ENCODE measurements around the gene RTN4R.
"Not testable (repeated sequence)": the region's sequence is repeated elsewhere in the genome, so short reads cannot be mapped to it uniquely, and the experiment has no call there.

The RTN4R gene

DNA sequence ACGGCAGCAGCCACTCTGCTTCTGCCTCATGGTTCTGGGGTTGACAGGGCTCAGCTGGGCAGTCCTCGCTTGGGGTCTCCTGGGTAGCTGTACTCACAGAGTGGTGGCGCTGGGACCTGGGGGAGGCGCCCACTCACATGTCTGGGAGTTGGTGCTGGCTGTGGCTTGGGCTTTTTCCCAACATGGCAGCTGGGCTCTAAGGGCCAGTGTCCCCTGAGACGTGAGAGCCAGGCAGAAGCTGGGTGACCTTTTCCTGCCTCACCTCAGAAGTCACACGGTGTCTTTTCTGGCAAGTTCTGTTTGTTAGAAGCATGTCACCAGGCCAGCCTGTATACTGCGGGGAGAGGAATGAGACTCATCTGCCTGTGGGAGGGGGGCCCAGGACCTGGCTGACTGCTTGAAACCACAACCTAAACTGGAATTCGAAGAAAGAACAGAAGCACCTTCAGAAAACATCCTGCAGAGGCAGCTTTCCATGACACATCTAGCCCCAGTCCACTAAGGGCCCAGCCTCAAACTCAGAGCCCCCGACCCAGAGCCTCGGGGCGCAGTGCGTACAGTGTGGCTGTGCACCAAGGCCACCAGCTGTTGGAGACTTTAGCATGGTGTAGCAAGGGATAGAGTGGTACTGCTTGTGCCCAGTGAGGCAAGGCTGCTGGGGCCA, 37.2 kb upstream of the RTN4R start:
- not testable (repeated sequence) for DNase-seq

GRCh38 chr22:20304646-20305045, 36.5 kb upstream of the RTN4R start:
- no peak for DNase-seq

- DNase-seq: not testable (repeated sequence)
Observed at GRCh38 chr22:20303229-20303534, 35.1 kb upstream of the RTN4R start.

DNA sequence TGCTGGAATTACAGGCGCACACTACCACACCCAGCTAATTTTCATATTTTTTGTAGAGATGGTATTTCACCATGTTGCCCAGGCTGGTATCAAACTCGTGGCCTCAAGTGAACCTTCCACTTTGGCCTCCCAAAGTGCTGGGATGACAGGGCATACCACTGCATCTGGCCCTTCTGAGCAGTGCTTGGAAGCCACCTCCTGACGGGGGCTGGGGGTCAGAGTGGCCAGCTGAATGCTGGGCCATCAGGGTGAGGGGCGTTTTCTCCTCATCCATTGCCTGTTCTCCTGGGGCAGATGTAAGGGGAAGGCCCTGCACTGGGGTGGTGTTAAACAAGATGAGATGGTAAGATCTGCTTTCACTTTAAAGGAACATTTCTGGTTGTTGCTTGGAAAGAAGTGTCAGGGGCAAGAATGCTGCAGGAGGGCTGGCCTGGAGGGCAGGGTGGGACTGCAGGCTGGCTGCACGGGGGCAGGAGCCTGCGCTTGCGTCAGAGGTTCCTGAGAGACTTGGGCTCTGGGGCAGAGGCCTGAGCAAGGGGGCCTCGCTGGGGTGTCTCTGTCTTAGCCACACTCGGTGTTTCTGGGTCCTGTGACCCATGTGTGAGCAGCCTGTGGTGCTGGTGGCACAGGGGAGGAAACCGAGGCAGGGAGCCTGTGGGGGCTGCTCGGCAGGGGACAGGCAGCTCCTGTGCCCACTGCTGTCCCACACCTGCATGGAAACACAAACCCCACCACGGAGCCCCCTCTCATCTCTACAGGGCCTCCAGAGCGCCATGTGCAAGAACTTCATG, 34.5 kb upstream of the RTN4R start:
- DNase-seq: no peak

- peak; percentile 68 for DNase-seq
Observed at GRCh38 chr22:20299746-20300136, 31.6 kb upstream of the RTN4R start.

DNA sequence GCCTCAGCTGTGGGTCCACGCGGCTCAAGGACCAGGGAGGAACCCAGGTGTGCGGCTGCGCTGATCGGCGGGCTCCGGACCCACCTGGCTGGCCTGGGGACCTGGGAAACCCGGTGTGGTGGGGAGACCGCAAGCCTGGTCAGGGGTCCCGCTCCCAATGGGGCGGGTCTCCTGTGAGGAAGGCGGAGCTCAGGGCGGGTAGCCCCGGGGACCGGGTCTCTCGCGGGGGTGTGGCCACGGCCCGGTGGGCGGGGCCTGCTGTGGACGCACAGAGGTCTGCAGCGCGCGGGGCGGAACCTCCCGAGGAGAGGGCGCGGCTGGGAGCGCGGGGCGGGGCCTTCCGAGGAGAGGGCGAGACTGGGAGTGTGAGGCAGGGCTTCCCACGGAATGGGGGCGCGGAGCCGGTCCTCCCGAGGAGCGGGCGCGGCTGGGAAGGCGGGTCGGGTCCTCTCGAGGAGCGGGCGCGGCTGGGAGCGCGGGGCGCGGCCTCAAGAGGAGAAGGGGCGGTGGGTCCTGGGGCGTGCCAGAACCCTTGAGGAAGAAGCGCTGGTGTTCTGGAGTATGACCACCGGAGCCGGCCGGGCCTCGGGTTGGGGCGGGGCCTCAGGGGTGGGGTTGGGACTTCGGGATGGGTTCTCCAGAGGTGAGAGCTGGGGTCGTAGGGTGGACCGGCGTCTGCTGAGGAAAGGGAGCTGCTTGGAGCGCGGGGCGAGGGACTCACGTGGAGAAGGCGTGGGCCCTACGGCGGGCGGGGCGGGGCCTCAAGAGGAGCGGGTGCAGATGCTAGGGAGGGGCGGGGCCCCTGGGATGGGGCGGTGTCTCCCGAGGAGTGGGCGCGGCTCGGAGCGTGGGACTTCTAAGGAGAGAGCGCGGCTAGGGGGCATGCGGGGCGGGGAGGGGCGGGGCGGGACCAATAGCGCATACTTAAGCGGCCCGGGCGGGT, 31.0 kb upstream of the RTN4R start:
- peak; percentile 94 for DNase-seq

- no peak for DNase-seq
Observed at GRCh38 chr22:20298110-20298802, 30.1 kb upstream of the RTN4R start.

DNA sequence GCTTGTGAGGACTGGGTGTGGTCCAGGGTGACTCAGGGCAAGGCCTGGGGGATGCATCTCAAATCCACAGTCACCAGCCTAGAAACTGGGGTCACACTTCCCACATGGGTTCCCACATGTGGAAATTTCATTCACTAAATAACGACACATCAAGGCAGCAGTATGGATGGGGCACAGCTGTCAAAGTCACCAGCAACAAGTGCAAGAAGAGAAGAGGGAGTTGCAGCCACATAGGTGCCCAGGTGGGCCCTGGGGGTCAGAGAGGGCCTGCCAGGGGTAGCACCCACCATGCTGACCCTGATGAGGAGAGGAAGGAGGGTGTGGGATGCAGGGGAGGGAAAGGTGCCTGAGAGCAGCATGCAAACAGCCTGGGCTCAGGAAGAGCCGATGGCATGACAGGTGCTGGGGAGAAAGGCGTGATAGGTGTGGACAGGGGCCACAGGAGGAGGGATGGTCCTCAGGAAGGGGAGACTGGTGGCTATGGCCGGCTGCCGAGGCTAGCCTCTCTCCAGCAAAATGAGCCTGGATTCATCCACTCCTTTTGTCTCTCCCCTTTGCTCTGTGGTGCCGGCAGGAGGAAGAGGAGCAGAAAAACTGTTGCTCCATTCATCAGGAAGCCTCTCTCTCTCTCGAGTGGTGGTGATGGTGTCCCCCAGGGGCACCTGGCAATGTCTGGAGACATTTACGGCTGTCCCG, 29.4 kb upstream of the RTN4R start:
- DNase-seq: no peak

DNA sequence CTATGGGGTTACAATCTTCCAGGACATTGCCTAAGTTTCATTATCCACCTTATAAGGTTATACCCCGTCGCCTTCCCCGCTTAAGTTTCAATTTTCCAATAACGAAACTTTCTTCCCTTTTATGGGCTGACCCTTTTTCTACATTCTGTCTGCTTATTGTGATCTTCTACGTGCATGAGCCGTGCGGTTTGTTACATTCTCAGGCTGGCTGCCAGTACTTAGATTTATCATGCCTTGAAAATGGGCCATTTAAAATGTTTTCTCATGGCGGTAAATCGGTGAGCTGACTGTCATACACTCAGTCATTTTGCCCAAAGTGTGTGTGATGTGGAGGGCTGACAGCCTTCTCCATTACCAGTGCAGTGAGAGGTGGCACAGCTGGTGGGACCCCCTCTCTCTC, 28.5 kb upstream of the RTN4R start:
- no peak for DNase-seq

DNA sequence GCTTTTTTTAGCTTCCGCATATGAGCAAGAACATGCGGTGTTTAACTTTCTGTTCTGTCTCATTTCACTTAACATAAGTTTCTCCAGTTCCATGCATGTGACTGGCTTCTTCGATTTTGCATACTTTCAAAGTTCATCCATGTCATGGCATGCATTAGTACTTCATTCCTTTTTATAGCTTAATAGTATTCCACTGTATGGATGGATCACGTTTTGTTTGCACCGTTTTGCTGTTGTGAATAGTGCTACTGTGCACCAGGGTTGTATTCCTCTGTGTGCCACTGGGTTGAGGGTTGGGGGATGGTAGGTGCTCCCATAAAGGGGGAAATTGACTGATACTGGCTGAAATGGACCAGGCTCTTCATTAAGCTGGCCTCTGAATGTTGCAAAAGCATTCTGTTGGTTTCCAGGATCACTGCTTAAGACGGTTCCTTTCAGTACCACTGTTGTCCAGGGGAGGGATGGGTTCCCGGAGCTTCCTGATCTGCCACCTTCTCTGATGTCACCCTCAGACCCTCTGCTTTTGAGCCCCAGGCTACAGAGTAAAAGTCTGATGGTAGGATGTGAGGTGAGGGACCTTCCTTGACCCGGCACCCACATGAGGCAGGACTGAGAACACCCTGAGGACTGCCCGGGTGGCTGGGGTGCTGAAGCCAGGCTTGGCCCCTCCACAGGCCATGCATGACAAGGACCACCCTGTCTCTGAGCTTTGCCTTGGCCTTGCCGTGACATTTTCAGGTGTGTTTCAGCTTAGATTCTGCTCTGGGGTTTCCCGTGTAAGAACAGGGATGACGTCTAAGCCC, 27.3 kb upstream of the RTN4R start:
- DNase-seq: no peak

GRCh38 chr22:20292673-20293232, 24.6 kb upstream of the RTN4R start:
- DNase-seq: no peak

GRCh38 chr22:20292108-20292507, 24.0 kb upstream of the RTN4R start:
- no peak for DNase-seq

- DNase-seq: no peak
Observed at GRCh38 chr22:20291604-20292063, 23.5 kb upstream of the RTN4R start.

DNA sequence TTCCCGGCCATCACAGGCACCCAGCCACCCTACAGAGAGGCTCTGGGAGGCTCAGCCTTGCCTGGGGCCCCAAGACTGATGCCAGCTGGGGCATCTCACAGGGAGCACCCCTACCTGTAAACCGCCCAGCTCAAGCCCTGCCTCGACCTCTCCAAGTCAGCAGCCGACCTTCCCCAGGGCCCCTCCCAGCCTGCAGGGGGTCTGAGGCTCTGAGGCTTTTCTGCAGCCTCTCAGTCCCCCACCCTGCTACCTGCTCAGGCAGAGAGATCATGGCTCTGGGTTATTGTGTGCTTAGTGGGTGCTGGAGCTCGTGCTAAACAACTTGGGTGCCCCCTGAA, 23.1 kb upstream of the RTN4R start:
- DNase-seq: no peak

- no peak for DNase-seq
Observed at GRCh38 chr22:20290578-20291248, 22.6 kb upstream of the RTN4R start.

GRCh38 chr22:20290045-20290392, 21.9 kb upstream of the RTN4R start:
- DNase-seq: no peak

GRCh38 chr22:20289182-20290044, 21.3 kb upstream of the RTN4R start:
- DNase-seq: not testable (repeated sequence)

GRCh38 chr22:20286784-20287423, 18.8 kb upstream of the RTN4R start:
- DNase-seq: not testable (repeated sequence)

DNA sequence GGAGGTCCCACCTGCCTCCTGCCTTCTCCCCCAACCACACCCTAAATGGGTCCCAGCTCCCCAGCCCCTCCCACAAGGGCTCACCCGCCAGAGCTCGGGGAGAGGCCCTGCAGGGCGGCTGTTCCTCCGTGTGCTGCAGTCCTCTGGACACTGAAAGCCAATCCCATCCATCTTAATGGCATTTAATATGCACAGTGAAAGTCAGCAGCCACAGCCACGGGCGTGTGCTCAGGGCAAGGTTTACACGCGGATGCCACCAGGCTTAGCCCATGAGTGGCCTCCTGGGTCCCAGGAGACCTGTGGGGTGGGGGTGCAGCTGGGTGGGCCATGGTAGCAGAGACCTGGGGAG, 18.2 kb upstream of the RTN4R start:
- DNase-seq: not testable (repeated sequence)
